GM12878 (cell line): ENCODE results near the gene GAP43. TPM values are rescaled to one million over a fixed set of nuclear protein-coding genes. Genes with fewer than 3 reads are reported as not detected.

Experiments used
- ATAC-seq: fragments of 200-7000 bp; cut with Tn5 transposase; 3 replicates; pipeline ENCODE4 v1.9.1; 2020; ENCODE audit warnings: mild to moderate bottlenecking, moderate library complexity
- BruUV-seq: library from RNA; stranded (reverse); fragments of 400-500 nt; replicated peaks from 2 replicates; lab custom pipeline; 2021; lab: Mats Ljungman, UMichigan
- CTCF ChIA-PET: fragments of 300-600 bp; sonication (Branson Sonifier 250); formaldehyde crosslinking; extraction: SDS; loops from one replicate; lab custom pipeline; 2021; ENCODE audit warnings: inconsistent platforms; lab: Yijun Ruan, JAX
- POLR2A ChIA-PET: fragments of 350-600 bp; formaldehyde crosslinking; extraction: SDS; loops from one replicate; lab custom pipeline; 2021; ENCODE audit warnings: inconsistent platforms; lab: Charles Lee
- RAD21 ChIA-PET: fragments of 300-600 bp; sonication (Branson Sonifier 250); formaldehyde crosslinking; loops from one replicate; lab custom pipeline; 2023; ENCODE audit warnings: antibody characterized with exemption; ENCODE audit not compliant: unreplicated experiment; lab: Charles Lee
- SMC1A ChIA-PET: fragments of 300-600 bp; sonication (Branson Sonifier 250); formaldehyde crosslinking; loops from one replicate; lab custom pipeline; 2023; ENCODE audit not compliant: unreplicated experiment, uncharacterized antibody; lab: Charles Lee
- DNase-seq: peaks from one replicate; pipeline ENCODE4 v3.0.0-alpha.2; 2011; ENCODE audit warnings: low read depth, low spot score
- FAIRE-seq: peaks from 3 replicates; lab custom pipeline; 2011; peaks lifted over from hg19 to GRCh38; lab: Jason Lieb, UNC
- H2AFZ ChIP-seq: 2 replicates; pipeline ENCODE4 v1.6.0; 2011; ENCODE audit warnings: low read depth, low read length, control low read depth; ENCODE audit not compliant: control insufficient read depth
- H3K27ac ChIP-seq: 2 replicates; pipeline ENCODE4 v1.5.1; 2011; ENCODE audit warnings: control low read depth; ENCODE audit not compliant: control insufficient read depth, insufficient read depth
- H3K27me3 ChIP-seq, 2 experiments: replicated peaks in 1 of 2; 2 replicates each; pipeline versions ENCODE4 v1.6.0 to v1.6.1; 2011; ENCODE audit warnings: low read length in 1 of 2; ENCODE audit not compliant: control insufficient read depth in 2 of 2, insufficient read depth in 2 of 2
- H3K36me3 ChIP-seq, 2 experiments: 2 replicates each; pipeline ENCODE4 v1.5.1; 2011; ENCODE audit warnings: low read length in 1 of 2; ENCODE audit not compliant: control insufficient read depth in 2 of 2, insufficient read depth in 2 of 2
- H3K4me1 ChIP-seq: 2 replicates; pipeline ENCODE4 v1.6.1; 2011; ENCODE audit warnings: mild to moderate bottlenecking, low read length, moderate library complexity, mixed read lengths; ENCODE audit not compliant: control insufficient read depth, insufficient read depth
- H3K4me2 ChIP-seq: 2 replicates; pipeline ENCODE4 v1.6.0; 2011; ENCODE audit warnings: control low read depth; ENCODE audit not compliant: control insufficient read depth, insufficient read depth
- H3K4me3 ChIP-seq: fragments of 200-600 bp; sonication (generic); 2 replicates; pipeline ENCODE4 v1.5.1; 2016
- H3K79me2 ChIP-seq: 2 replicates; pipeline ENCODE4 v1.6.0; 2011; ENCODE audit warnings: low read length; ENCODE audit not compliant: control insufficient read depth, insufficient read depth
- H3K9ac ChIP-seq: 2 replicates; pipeline ENCODE4 v1.8.0; 2011; ENCODE audit warnings: low read length, control low read depth, mixed read lengths; ENCODE audit not compliant: control insufficient read depth, insufficient read depth
- H3K9me3 ChIP-seq: replicated peaks from 3 replicates; pipeline ENCODE4 v1.5.1; 2011; ENCODE audit warnings: mild to moderate bottlenecking, low read length; ENCODE audit not compliant: control insufficient read depth, insufficient read depth
- H4K20me1 ChIP-seq: 2 replicates; pipeline ENCODE4 v1.6.0; 2011; ENCODE audit not compliant: control insufficient read depth, insufficient read depth
- CREM ChIP-seq: IDR thresholded peaks from 2 replicates; pipeline ENCODE4 v1.6.1; 2014; ENCODE audit warnings: antibody characterized with exemption, low read depth
- ELK1 ChIP-seq: IDR thresholded peaks from 2 replicates; pipeline ENCODE4 v1.6.1; 2012; ENCODE audit warnings: low read depth, low read length, improper control_type of control experiment
- EP300 ChIP-seq, 2 experiments: fragments of 150-350 bp in 1 of 2; IDR thresholded peaks; 2 replicates each; pipeline ENCODE4 v1.6.1; 2011 to 2012; ENCODE audit warnings: low read depth in 2 of 2, low read length in 2 of 2, borderline replicate concordance in 1 of 2, improper control_type of control experiment in 1 of 2, inconsistent platforms in 1 of 2; ENCODE audit not compliant: control insufficient read depth in 1 of 2
- MTA3 ChIP-seq: IDR thresholded peaks from 2 replicates; pipeline ENCODE4 v1.6.1; 2012; ENCODE audit warnings: low read length, inconsistent platforms, borderline replicate concordance
- NFIC ChIP-seq: IDR thresholded peaks from 2 replicates; pipeline ENCODE4 v1.6.1; 2012; ENCODE audit warnings: low read depth, mild to moderate bottlenecking, inconsistent platforms, low read length, moderate library complexity
- RUNX3 ChIP-seq: IDR thresholded peaks from 2 replicates; pipeline ENCODE4 v1.6.1; 2012; ENCODE audit warnings: low read length, inconsistent platforms
- SPI1 ChIP-seq: IDR thresholded peaks from 2 replicates; pipeline ENCODE4 v1.6.1; 2011; ENCODE audit warnings: low read depth, mild to moderate bottlenecking, low read length, moderate library complexity, borderline replicate concordance; ENCODE audit not compliant: insufficient read depth
- WGBS: methylation state at CpG from one replicate; pipeline ENCODE4 v1.1.6; 2016; ENCODE audit warnings: low lambda C conversion rate; ENCODE audit not compliant: insufficient replicate concordance, insufficient coverage; ENCODE audit errors: missing lambda C conversion rate; 5-methylcytosine and 5-hydroxymethylcytosine counted together
- in situ Hi-C: fragments of 300-500 bp; cut with MboI; formaldehyde crosslinking; loops from 9 replicates; pipeline ENCODE4 v1.14.3; 2018; ENCODE audit warnings: mixed read lengths
- intact Hi-C: fragments of 100-400 bp; cut with micrococcal nuclease; formaldehyde crosslinking; loops from one replicate; pipeline ENCODE4 v1.14.2; 2022; ENCODE audit not compliant: unreplicated experiment
- polyA plus RNA-seq, 11 experiments: library from polyadenylated mRNA; depleted of rRNA in 4 of 11; unstranded in 6 of 11; stranded (reverse) in 5 of 11; fragments of >200 nt; fragmentation: Nextera tagmentation in 4 of 11; fragmentation: Illumina TruSeq in 1 of 11; extraction: Ambion mirVana in 4 of 11; extraction: Trizol in 1 of 11; gene quantifications; 1 replicate in 1 of 11; 2 replicates in 10 of 11; pipeline versions ENCODE4 v1.2.1 to v1.2.3, GENCODE V29; 2011 to 2016; ENCODE audit warnings: inconsistent platforms in 2 of 11, missing spikeins in 2 of 11, low read depth in 1 of 11
- total RNA-seq, 4 experiments: library from RNA; depleted of rRNA in 3 of 4; stranded (reverse); fragments of >200 nt in 3 of 4; fragmentation: Illumina TruSeq in 1 of 4; extraction: Trizol in 1 of 4; gene quantifications; 2 replicates each; pipeline versions ENCODE4 v1.2.1 to v1.2.3, GENCODE V29; 2013 to 2021

The GAP43 gene
- total and polyA plus RNA-seq, 10 of the 15 experiments (the other 5 are each of a cell fraction or from before 2014, with no cell fraction given): 0.06 to 0.16 TPM; not detected in 8

- no peak overlapping the region for H3K27ac ChIP-seq
- ATAC-seq (peak; percentile 83), DNase-seq (no peak), FAIRE-seq (peak; percentile 18)
- no peaks in the 10 kb centered on the region for H3K36me3 ChIP-seq
- H2AFZ ChIP-seq: peak overlapping the region; percentile 44; the same call in 1 of the 2 replicates
- POLR2A ChIA-PET: no interaction called here
- intact Hi-C loops: no loop called here
- H3K4me2 ChIP-seq: no peak overlapping the region; the same call in 1 of the 2 replicates
- no peaks in the 10 kb centered on the region for H4K20me1 ChIP-seq
- H3K27me3 ChIP-seq: no peaks in the 10 kb centered on the region
- H3K4me3 ChIP-seq: no peak overlapping the region
- CTCF ChIA-PET: no interaction called here
- in situ Hi-C loops: no loop called here
- H3K4me1 ChIP-seq: 0 out of 2 replicates have a peak, but pooled peaks cover 5% of the 10 kb centered on the region
- no peaks in the 10 kb centered on the region for H3K79me2 ChIP-seq
- H3K9me3 ChIP-seq: no peaks in the 10 kb centered on the region
- BruUV-seq: no TSS peak
- TF ChIP-seq CREM: 0 out of 2 replicates have a peak, but pooled peaks have one; percentile 22
- TF ChIP-seq RUNX3: 0 out of 2 replicates have a peak, but pooled peaks have one; percentile 9
- peak; percentile 79 for TF ChIP-seq SPI1
- TF ChIP-seq MTA3: no peak
- TF ChIP-seq NFIC: peak; percentile 18; the same call in 1 of the 2 replicates
- TF ChIP-seq ELK1: no peak
- TF ChIP-seq EP300 (IDR thresholded peaks at IDR 0.05; ENCODE audit: borderline replicate concordance in 1 of 2, control insufficient read depth in 1 of 2, low read depth in 2 of 2, low read length in 2 of 2): peak in 1 of 2 experiments; percentile 22; a peak in 1 of 4 replicates
- SMC1A ChIA-PET: interaction anchor here (2.4 kb wide), 1 partner anchor 10 kb away, joined by 10 read pairs; no protein-coding TSS in a partner anchor
- RAD21 ChIA-PET: interaction anchor here (1.3 kb wide), 1 partner anchor 9 kb away, joined by 3 read pairs; no protein-coding TSS in a partner anchor
- H3K9ac ChIP-seq: no peak overlapping the region
- WGBS: 0% methylated on average over 1 of the region's 1 CpG
Observed at GRCh38 chr3:115651087-115651486, 27.8 kb downstream of the GAP43 start.
